ENCODE measurements around the gene NOG. TPM values are rescaled to one million over a fixed set of nuclear protein-coding genes. Genes with fewer than 3 reads are reported as not detected.

NOG gene
- total and polyA plus RNA-seq, 2 experiments from 2014 or later: 0.39 to 0.66 TPM

DNA sequence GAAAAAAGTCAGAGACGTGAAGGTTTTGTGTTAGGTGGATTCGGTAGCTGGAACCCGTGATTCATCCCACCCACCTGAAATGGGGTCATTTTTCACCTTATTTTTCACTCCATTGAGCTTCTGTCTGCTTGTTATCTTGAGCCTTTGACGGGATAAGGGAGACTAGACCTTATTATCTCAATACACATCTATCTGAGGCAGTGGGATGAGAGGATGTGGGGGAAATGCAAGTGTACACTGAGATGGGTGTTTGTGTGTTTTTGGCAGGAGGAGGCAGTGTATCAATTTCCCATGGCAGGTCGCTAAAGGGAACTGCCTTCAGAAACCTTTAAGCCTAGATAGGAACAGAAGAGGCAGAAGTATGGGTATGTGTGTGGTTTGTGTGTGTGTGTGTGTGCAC lies 6.2 kb upstream of the NOG start:
- no peaks in the 10 kb centered on the region for H3K79me2 ChIP-seq (replicated peaks; ENCODE audit: insufficient read depth)
- Mint-ChIP-seq H3K27me3 (ENCODE audit: insufficient read depth, low read depth, poor library complexity) (peaks cover 12% of the 10 kb centered on the region), H3K4me3 (no peak overlapping the region), H3K9me3 (no peaks in the 10 kb centered on the region), H3K4me1 (peaks cover 9% of the 10 kb centered on the region), H3K27ac (no peak overlapping the region), H3K36me3 (ENCODE audit: low read depth) (no peaks in the 10 kb centered on the region; the same call in 2 of the 3 replicates)
- H3K4me1 ChIP-seq (ENCODE audit: insufficient read depth): peaks cover 11% of the 10 kb centered on the region
- H3F3A ChIP-seq (replicated peaks; ENCODE audit: low read depth): no peaks in the 10 kb centered on the region
- no peaks in the 10 kb centered on the region for H3K36me3 ChIP-seq (ENCODE audit: insufficient read depth)
- peaks cover 24% of the 10 kb centered on the region for H3K27me3 ChIP-seq (ENCODE audit: insufficient read depth)
- DNase-seq (ENCODE audit: low spot score) (no peak), ATAC-seq (no peak)
- no peaks in the 10 kb centered on the region for H3K9me2 ChIP-seq (ENCODE audit: insufficient read depth)
- no peak overlapping the region for H3K4me3 ChIP-seq
- no peak overlapping the region for H3K4me2 ChIP-seq
- H2AFZ ChIP-seq: no peak overlapping the region
- H4K20me1 ChIP-seq (replicated peaks; ENCODE audit: insufficient read depth): no peaks in the 10 kb centered on the region
- no peak for TF ChIP-seq NANOG (IDR thresholded peaks at IDR 0.05; ENCODE audit: borderline replicate concordance)
- no peak for TF ChIP-seq STAT1 (IDR thresholded peaks at IDR 0.05; ENCODE audit: unreplicated experiment)
- TF ChIP-seq JUNB (IDR thresholded peaks at IDR 0.05; ENCODE audit: unreplicated experiment): no peak
- TF ChIP-seq, protein P1, sequence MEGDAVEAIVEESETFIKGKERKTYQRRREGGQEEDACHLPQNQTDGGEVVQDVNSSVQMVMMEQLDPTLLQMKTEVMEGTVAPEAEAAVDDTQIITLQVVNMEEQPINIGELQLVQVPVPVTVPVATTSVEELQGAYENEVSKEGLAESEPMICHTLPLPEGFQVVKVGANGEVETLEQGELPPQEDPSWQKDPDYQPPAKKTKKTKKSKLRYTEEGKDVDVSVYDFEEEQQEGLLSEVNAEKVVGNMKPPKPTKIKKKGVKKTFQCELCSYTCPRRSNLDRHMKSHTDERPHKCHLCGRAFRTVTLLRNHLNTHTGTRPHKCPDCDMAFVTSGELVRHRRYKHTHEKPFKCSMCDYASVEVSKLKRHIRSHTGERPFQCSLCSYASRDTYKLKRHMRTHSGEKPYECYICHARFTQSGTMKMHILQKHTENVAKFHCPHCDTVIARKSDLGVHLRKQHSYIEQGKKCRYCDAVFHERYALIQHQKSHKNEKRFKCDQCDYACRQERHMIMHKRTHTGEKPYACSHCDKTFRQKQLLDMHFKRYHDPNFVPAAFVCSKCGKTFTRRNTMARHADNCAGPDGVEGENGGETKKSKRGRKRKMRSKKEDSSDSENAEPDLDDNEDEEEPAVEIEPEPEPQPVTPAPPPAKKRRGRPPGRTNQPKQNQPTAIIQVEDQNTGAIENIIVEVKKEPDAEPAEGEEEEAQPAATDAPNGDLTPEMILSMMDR (conservative IDR thresholded peaks at IDR 0.05; ENCODE audit: low read depth in 2 of 2): no peak
- TF ChIP-seq POLR2AphosphoS5 (IDR thresholded peaks at IDR 0.05; ENCODE audit: low read depth): no peak
- TF ChIP-seq, protein P2, sequence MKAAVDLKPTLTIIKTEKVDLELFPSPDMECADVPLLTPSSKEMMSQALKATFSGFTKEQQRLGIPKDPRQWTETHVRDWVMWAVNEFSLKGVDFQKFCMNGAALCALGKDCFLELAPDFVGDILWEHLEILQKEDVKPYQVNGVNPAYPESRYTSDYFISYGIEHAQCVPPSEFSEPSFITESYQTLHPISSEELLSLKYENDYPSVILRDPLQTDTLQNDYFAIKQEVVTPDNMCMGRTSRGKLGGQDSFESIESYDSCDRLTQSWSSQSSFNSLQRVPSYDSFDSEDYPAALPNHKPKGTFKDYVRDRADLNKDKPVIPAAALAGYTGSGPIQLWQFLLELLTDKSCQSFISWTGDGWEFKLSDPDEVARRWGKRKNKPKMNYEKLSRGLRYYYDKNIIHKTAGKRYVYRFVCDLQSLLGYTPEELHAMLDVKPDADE (IDR thresholded peaks at IDR 0.05): no peak
- no peak for TF ChIP-seq EZH2phosphoT487 (IDR thresholded peaks at IDR 0.05; ENCODE audit: unreplicated experiment)
- no peak for TF ChIP-seq ZNF114 (CRISPR knock-in tag; IDR thresholded peaks at IDR 0.05)
- TF ChIP-seq EZH2 (IDR thresholded peaks at IDR 0.05; ENCODE audit: low read depth, unreplicated experiment): no peak
- TF ChIP-seq, protein P3, sequence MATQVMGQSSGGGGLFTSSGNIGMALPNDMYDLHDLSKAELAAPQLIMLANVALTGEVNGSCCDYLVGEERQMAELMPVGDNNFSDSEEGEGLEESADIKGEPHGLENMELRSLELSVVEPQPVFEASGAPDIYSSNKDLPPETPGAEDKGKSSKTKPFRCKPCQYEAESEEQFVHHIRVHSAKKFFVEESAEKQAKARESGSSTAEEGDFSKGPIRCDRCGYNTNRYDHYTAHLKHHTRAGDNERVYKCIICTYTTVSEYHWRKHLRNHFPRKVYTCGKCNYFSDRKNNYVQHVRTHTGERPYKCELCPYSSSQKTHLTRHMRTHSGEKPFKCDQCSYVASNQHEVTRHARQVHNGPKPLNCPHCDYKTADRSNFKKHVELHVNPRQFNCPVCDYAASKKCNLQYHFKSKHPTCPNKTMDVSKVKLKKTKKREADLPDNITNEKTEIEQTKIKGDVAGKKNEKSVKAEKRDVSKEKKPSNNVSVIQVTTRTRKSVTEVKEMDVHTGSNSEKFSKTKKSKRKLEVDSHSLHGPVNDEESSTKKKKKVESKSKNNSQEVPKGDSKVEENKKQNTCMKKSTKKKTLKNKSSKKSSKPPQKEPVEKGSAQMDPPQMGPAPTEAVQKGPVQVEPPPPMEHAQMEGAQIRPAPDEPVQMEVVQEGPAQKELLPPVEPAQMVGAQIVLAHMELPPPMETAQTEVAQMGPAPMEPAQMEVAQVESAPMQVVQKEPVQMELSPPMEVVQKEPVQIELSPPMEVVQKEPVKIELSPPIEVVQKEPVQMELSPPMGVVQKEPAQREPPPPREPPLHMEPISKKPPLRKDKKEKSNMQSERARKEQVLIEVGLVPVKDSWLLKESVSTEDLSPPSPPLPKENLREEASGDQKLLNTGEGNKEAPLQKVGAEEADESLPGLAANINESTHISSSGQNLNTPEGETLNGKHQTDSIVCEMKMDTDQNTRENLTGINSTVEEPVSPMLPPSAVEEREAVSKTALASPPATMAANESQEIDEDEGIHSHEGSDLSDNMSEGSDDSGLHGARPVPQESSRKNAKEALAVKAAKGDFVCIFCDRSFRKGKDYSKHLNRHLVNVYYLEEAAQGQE (IDR thresholded peaks at IDR 0.05; ENCODE audit: unreplicated experiment): no peak
- no peak for TF ChIP-seq ZNF331 (CRISPR knock-in tag; IDR thresholded peaks at IDR 0.05; ENCODE audit: low read depth)
- TF ChIP-seq, protein P4, sequence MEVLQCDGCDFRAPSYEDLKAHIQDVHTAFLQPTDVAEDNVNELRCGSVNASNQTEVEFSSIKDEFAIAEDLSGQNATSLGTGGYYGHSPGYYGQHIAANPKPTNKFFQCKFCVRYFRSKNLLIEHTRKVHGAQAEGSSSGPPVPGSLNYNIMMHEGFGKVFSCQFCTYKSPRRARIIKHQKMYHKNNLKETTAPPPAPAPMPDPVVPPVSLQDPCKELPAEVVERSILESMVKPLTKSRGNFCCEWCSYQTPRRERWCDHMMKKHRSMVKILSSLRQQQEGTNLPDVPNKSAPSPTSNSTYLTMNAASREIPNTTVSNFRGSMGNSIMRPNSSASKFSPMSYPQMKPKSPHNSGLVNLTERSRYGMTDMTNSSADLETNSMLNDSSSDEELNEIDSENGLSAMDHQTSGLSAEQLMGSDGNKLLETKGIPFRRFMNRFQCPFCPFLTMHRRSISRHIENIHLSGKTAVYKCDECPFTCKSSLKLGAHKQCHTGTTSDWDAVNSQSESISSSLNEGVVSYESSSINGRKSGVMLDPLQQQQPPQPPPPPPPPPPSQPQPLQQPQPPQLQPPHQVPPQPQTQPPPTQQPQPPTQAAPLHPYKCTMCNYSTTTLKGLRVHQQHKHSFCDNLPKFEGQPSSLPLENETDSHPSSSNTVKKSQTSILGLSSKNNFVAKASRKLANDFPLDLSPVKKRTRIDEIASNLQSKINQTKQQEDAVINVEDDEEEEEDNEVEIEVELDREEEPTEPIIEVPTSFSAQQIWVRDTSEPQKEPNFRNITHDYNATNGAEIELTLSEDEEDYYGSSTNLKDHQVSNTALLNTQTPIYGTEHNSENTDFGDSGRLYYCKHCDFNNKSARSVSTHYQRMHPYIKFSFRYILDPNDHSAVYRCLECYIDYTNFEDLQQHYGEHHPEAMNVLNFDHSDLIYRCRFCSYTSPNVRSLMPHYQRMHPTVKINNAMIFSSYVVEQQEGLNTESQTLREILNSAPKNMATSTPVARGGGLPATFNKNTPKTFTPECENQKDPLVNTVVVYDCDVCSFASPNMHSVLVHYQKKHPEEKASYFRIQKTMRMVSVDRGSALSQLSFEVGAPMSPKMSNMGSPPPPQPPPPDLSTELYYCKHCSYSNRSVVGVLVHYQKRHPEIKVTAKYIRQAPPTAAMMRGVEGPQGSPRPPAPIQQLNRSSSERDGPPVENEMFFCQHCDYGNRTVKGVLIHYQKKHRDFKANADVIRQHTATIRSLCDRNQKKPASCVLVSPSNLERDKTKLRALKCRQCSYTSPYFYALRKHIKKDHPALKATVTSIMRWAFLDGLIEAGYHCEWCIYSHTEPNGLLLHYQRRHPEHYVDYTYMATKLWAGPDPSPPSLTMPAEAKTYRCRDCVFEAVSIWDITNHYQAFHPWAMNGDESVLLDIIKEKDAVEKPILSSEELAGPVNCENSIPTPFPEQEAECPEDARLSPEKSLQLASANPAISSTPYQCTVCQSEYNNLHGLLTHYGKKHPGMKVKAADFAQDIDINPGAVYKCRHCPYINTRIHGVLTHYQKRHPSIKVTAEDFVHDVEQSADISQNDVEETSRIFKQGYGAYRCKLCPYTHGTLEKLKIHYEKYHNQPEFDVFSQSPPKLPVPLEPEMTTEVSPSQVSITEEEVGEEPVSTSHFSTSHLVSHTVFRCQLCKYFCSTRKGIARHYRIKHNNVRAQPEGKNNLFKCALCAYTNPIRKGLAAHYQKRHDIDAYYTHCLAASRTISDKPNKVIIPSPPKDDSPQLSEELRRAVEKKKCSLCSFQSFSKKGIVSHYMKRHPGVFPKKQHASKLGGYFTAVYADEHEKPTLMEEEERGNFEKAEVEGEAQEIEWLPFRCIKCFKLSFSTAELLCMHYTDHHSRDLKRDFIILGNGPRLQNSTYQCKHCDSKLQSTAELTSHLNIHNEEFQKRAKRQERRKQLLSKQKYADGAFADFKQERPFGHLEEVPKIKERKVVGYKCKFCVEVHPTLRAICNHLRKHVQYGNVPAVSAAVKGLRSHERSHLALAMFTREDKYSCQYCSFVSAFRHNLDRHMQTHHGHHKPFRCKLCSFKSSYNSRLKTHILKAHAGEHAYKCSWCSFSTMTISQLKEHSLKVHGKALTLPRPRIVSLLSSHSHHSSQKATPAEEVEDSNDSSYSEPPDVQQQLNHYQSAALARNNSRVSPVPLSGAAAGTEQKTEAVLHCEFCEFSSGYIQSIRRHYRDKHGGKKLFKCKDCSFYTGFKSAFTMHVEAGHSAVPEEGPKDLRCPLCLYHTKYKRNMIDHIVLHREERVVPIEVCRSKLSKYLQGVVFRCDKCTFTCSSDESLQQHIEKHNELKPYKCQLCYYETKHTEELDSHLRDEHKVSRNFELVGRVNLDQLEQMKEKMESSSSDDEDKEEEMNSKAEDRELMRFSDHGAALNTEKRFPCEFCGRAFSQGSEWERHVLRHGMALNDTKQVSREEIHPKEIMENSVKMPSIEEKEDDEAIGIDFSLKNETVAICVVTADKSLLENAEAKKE (CRISPR knock-in tag; IDR thresholded peaks at IDR 0.05): no peak
- no peak for TF ChIP-seq CREB1 (CRISPR knock-in tag; IDR thresholded peaks at IDR 0.05; ENCODE audit: low read depth)
- H3K27ac ChIP-seq (ENCODE audit: low read depth): no peak overlapping the region

Data from GM23338 (cell line).